ENCODE measurements around the gene FRMPD2.

DNA sequence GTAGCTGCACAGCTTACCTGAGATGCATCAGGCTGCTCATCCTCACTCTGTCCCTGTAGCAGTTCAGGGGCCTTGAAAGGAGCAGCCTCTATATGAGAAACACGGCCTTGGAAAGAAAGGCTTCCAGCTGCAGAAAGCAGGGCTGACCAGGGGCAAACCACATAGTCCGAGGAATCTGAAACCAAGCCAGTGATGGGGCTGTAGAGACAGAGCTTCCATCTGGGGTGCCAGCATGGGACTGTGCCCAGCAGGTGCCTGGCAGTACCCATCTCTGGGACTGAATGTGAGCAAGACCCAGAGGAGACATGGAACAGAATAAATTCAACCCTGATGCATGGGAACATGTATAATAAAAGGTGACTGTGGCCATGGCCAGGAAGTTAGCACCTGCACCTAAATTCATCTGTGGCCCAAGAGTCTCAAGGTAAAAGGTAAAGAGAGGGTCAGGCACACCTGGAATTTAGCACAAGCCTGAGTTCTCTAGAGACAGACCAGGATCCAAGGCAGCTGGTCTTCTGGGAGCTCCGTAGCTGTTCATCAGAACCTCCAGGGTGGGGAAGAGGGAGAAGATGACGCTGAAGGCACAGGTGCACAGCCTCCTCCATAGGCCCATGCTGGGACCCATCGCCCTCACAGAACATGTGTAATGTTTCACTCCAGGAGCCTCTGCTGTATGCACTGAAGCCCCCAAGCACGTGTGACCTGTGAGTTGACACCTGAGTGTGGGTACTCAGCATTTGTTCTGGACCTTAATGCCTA is 25.3 kb downstream of the FRMPD2 start:
- TF ChIP-seq, protein P1, sequence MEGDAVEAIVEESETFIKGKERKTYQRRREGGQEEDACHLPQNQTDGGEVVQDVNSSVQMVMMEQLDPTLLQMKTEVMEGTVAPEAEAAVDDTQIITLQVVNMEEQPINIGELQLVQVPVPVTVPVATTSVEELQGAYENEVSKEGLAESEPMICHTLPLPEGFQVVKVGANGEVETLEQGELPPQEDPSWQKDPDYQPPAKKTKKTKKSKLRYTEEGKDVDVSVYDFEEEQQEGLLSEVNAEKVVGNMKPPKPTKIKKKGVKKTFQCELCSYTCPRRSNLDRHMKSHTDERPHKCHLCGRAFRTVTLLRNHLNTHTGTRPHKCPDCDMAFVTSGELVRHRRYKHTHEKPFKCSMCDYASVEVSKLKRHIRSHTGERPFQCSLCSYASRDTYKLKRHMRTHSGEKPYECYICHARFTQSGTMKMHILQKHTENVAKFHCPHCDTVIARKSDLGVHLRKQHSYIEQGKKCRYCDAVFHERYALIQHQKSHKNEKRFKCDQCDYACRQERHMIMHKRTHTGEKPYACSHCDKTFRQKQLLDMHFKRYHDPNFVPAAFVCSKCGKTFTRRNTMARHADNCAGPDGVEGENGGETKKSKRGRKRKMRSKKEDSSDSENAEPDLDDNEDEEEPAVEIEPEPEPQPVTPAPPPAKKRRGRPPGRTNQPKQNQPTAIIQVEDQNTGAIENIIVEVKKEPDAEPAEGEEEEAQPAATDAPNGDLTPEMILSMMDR (IDR thresholded peaks at IDR 0.05), result no peak
- no peak for TF ChIP-seq EP300 (IDR thresholded peaks at IDR 0.05)
